Activated T-cell treated with anti-CD3 and anti-CD28 coated beads, Interleukin-2, amount 50 U/mL, for 72 hours (primary cell): Measurements from ENCODE around the gene XYLT2. TPM values are rescaled to one million over a fixed set of nuclear protein-coding genes. Genes with fewer than 3 reads are reported as not detected.
"Not testable (repeated sequence)": the region's sequence is repeated elsewhere in the genome, so short reads cannot be mapped to it uniquely, and the experiment has no call there.

Source experiments
- ATAC-seq, 2 donors: fragments of 150-1000 bp; cut with Tn5 transposase; replicated peaks in 1 of 2; 2 replicates each; pipeline ENCODE4 v1.10.0; 2021; ENCODE audit warnings: moderate library complexity in 2 of 2, mild to moderate bottlenecking in 1 of 2
- DNase-seq, 2 donors: peaks; one replicate each; pipeline ENCODE4 v3.0.0; 2021 to 2022; ENCODE audit warnings: mixed read lengths in 1 of 2
- H3K27ac Mint-ChIP-seq: one replicate; pipeline ENCODE4 v1.8.0; 2022; ENCODE audit warnings: mild to moderate bottlenecking, moderate library complexity, mixed read lengths
- H3K27me3 Mint-ChIP-seq: one replicate; pipeline ENCODE4 v1.8.0; 2022; ENCODE audit warnings: low read depth, mixed read lengths
- H3K36me3 Mint-ChIP-seq, 2 donors: one replicate each; pipeline ENCODE4 v1.8.0; 2022; ENCODE audit warnings: mixed read lengths in 2 of 2, mild to moderate bottlenecking in 1 of 2; ENCODE audit not compliant: insufficient read depth in 2 of 2
- H3K4me1 Mint-ChIP-seq: one replicate; pipeline ENCODE4 v1.8.0; 2022; ENCODE audit warnings: low read depth, mixed read lengths
- H3K4me3 Mint-ChIP-seq, 2 donors: one replicate each; pipeline ENCODE4 v1.8.0; 2022; ENCODE audit warnings: mild to moderate bottlenecking in 2 of 2, mixed read lengths in 2 of 2, moderate library complexity in 2 of 2
- H3K9me3 Mint-ChIP-seq, 2 donors: one replicate each; pipeline ENCODE4 v1.8.0; 2022; ENCODE audit warnings: mixed read lengths in 2 of 2
- total RNA-seq, 2 donors: library from RNA; stranded (reverse); gene quantifications; one replicate each; pipeline ENCODE4 v1.2.3, GENCODE V29; 2022

Gene XYLT2
- total RNA-seq, 2 donors from 2014 or later, result 24.2 to 43.8 TPM

DNA sequence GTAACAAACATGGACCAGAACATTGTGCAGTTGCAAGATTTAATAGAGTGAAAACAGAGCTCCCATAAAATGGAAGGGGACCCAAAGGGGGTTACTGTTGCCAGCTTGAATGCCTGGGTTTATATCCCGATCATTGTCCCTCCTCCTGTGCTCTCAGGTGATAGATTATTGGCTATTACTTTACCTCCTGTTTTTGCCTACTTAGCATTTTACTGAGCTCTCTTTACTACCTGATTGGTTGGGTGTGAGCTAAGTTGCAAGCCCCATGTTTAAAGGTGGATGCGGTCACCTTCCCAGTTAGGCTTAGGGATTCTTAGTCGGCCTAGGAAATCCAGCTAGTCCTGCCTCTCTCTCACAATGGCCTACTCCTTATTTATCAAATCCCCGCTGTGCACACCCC lies 59.4 kb downstream of the XYLT2 start:
- H3K4me1 Mint-ChIP-seq, H3K9me3 Mint-ChIP-seq, H3K27me3 Mint-ChIP-seq, H3K36me3 Mint-ChIP-seq, H3K4me3 Mint-ChIP-seq, ATAC-seq, DNase-seq, H3K27ac Mint-ChIP-seq: not testable (repeated sequence)

DNA sequence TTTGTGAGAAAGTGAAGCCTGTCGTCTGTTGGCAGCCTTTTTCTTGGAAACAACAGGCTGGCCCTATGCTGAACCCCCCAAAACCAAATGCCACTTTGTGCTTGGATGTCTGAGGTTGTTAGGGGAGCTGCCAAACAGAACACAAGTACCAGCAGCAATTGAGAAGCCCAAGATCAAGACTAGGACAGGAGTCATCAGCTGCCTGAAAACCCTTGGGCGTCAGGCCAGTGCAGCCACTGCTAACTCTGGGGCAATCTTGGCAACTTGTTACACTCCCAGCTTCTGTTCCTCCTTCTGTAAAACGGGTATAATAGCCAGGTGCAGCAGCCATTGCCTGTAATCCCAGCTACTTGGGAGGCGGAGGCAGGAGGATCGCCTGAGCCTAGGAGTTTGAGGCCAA lies 60.7 kb downstream of the XYLT2 start:
- ATAC-seq, result no peak
- H3K9me3 Mint-ChIP-seq, result no peaks in the 10 kb centered on the region
- no peak overlapping the region for H3K27ac Mint-ChIP-seq
- H3K4me3 Mint-ChIP-seq, result no peak overlapping the region
- H3K27me3 Mint-ChIP-seq, result peaks cover under 1% of the 10 kb centered on the region
- no peaks in the 10 kb centered on the region for H3K4me1 Mint-ChIP-seq
- no peak for DNase-seq
- no peaks in the 10 kb centered on the region for H3K36me3 Mint-ChIP-seq

DNA sequence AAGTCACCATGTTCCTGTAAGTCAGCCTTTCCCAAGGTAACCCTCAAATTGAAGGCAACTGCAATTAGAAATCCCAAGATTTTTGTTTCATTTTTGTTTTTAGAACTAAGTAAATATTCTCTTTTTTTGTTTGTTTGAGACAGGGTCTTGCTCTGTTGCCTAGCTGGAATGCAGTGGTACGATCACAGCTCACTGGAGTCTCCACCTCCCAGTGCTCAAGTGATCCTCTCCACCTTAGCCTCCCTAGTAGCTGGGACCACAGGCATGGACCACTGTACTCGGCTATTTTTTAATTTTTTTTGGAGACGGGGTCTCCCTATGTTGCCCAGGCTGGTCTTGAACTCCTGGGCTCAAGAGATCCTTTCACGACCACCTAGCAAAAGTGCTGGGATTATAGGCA lies 62.0 kb downstream of the XYLT2 start:
- DNase-seq, result no peak
- Mint-ChIP-seq H3K9me3 (no peaks in the 10 kb centered on the region), H3K27me3 (peaks cover 6% of the 10 kb centered on the region), H3K4me3 (no peak overlapping the region), H3K27ac (no peak overlapping the region), H3K4me1 (no peaks in the 10 kb centered on the region), H3K36me3 (no peaks in the 10 kb centered on the region)
- ATAC-seq, result no peak

Other genes starting within 250 kb of the XYLT2 start
- 1 to 10 TPM; 3.3 to 6.9 TPM for gene SAMD14, start 216.0 kb upstream of the XYLT2 start, total RNA-seq
- 100 to 1,000 TPM; 111 to 128 TPM for gene PPP1R9B, start 195.4 kb upstream of the XYLT2 start, total RNA-seq
- 1 to 10 TPM; 1.7 to 2.3 TPM for gene SGCA, start 180.1 kb upstream of the XYLT2 start, total RNA-seq
- gene COL1A1, start 144.5 kb upstream of the XYLT2 start, total RNA-seq, result 10 to 100 TPM in 1 of 2 donors, 1 to 10 TPM in 1; 9.8 to 10.3 TPM
- gene TMEM92, start 71.7 kb upstream of the XYLT2 start, total RNA-seq, result under 1 TPM in 1 of 2 donors, not detected in 1; 0.51 TPM
- 10 to 100 TPM; 44.6 to 45.9 TPM for gene MRPL27, start 27.1 kb downstream of the XYLT2 start, total RNA-seq
- gene EME1, start 27.1 kb downstream of the XYLT2 start, total RNA-seq, result 10 to 100 TPM; 42.9 to 43.1 TPM
- gene LRRC59, start 51.4 kb downstream of the XYLT2 start, total RNA-seq, result 10 to 100 TPM; 57.6 to 63.6 TPM
- gene ACSF2, start 80.1 kb downstream of the XYLT2 start, total RNA-seq, result 10 to 100 TPM; 30.2 to 43.0 TPM
- not detected for gene CHAD, start 122.8 kb downstream of the XYLT2 start, total RNA-seq
- 10 to 100 TPM; 29.2 to 34.0 TPM for gene RSAD1, start 132.7 kb downstream of the XYLT2 start, total RNA-seq
- 10 to 100 TPM in 1 of 2 donors, 1 to 10 TPM in 1; 8.9 to 24.3 TPM for gene MYCBPAP, start 162.3 kb downstream of the XYLT2 start, total RNA-seq
- not detected for gene EPN3, start 186.6 kb downstream of the XYLT2 start, total RNA-seq
- gene SPATA20, start 201.0 kb downstream of the XYLT2 start, total RNA-seq, result 10 to 100 TPM; 25.0 to 51.3 TPM
- under 1 TPM; 0.07 to 0.14 TPM for gene CACNA1G, start 214.6 kb downstream of the XYLT2 start, total RNA-seq